HL-60 (cell line): ENCODE data around the gene RAPGEF2.

ENCODE experiments used
- GABPA ChIP-seq: IDR thresholded peaks from 2 replicates; pipeline ENCODE4 v1.6.1; 2012; ENCODE audit warnings: low read depth
- SPI1 ChIP-seq: IDR thresholded peaks from 2 replicates; pipeline ENCODE4 v1.6.1; 2012; ENCODE audit warnings: low read depth, mild to moderate bottlenecking, borderline replicate concordance
- TF ChIP-seq, protein P1 (sequence below): IDR thresholded peaks from one replicate; pipeline ENCODE4 v1.5.1; 2011; ENCODE audit warnings: low read length, control low read depth, inconsistent platforms; ENCODE audit not compliant: insufficient read depth
- TF ChIP-seq, protein P2 (sequence below): IDR thresholded peaks from 2 replicates; pipeline ENCODE4 v1.6.1; 2012; ENCODE audit warnings: low read depth; ENCODE audit not compliant: insufficient replicate concordance

DNA sequence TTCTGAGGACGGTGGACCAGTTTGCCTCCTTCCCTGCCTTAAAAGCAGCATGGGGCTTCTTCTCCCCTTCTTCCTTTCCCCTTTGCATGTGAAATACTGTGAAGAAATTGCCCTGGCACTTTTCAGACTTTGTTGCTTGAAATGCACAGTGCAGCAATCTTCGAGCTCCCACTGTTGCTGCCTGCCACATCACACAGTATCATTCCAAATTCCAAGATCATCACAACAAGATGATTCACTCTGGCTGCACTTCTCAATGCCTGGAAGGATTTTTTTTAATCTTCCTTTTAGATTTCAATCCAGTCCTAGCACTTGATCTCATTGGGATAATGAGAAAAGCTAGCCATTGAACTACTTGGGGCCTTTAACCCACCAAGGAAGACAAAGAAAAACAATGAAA lies 255.3 kb downstream of the RAPGEF2 start:
- TF ChIP-seq, protein P1, sequence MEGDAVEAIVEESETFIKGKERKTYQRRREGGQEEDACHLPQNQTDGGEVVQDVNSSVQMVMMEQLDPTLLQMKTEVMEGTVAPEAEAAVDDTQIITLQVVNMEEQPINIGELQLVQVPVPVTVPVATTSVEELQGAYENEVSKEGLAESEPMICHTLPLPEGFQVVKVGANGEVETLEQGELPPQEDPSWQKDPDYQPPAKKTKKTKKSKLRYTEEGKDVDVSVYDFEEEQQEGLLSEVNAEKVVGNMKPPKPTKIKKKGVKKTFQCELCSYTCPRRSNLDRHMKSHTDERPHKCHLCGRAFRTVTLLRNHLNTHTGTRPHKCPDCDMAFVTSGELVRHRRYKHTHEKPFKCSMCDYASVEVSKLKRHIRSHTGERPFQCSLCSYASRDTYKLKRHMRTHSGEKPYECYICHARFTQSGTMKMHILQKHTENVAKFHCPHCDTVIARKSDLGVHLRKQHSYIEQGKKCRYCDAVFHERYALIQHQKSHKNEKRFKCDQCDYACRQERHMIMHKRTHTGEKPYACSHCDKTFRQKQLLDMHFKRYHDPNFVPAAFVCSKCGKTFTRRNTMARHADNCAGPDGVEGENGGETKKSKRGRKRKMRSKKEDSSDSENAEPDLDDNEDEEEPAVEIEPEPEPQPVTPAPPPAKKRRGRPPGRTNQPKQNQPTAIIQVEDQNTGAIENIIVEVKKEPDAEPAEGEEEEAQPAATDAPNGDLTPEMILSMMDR: no peak
- TF ChIP-seq, protein P2, sequence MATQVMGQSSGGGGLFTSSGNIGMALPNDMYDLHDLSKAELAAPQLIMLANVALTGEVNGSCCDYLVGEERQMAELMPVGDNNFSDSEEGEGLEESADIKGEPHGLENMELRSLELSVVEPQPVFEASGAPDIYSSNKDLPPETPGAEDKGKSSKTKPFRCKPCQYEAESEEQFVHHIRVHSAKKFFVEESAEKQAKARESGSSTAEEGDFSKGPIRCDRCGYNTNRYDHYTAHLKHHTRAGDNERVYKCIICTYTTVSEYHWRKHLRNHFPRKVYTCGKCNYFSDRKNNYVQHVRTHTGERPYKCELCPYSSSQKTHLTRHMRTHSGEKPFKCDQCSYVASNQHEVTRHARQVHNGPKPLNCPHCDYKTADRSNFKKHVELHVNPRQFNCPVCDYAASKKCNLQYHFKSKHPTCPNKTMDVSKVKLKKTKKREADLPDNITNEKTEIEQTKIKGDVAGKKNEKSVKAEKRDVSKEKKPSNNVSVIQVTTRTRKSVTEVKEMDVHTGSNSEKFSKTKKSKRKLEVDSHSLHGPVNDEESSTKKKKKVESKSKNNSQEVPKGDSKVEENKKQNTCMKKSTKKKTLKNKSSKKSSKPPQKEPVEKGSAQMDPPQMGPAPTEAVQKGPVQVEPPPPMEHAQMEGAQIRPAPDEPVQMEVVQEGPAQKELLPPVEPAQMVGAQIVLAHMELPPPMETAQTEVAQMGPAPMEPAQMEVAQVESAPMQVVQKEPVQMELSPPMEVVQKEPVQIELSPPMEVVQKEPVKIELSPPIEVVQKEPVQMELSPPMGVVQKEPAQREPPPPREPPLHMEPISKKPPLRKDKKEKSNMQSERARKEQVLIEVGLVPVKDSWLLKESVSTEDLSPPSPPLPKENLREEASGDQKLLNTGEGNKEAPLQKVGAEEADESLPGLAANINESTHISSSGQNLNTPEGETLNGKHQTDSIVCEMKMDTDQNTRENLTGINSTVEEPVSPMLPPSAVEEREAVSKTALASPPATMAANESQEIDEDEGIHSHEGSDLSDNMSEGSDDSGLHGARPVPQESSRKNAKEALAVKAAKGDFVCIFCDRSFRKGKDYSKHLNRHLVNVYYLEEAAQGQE: no peak
- TF ChIP-seq GABPA (no peak), SPI1 (no peak)
